HG03469 (cell line): ENCODE measurements around the gene COL4A2.

Experiments
- ATAC-seq: cut with Tn5 transposase; IDR thresholded peaks from one replicate; pipeline ENCODE4 v1.9.1; 2021; ENCODE audit warnings: mild to moderate bottlenecking, moderate library complexity, moderate number of reproducible peaks; ENCODE audit not compliant: unreplicated experiment

Gene COL4A2

GRCh38 chr13:110289661-110290060 is 17.4 kb upstream of the COL4A2 start:
- ATAC-seq = no peak

- no peak for ATAC-seq
These were observed 16.9 kb upstream of the COL4A2 start for GRCh38 chr13:110290153-110290552.

GRCh38 chr13:110290826-110291225 is 16.3 kb upstream of the COL4A2 start:
- no peak for ATAC-seq

GRCh38 chr13:110291286-110291685 is 15.8 kb upstream of the COL4A2 start:
- ATAC-seq = no peak

- no peak for ATAC-seq
These were observed 14.0 kb upstream of the COL4A2 start for GRCh38 chr13:110293037-110293436.

GRCh38 chr13:110293649-110294048 is 13.4 kb upstream of the COL4A2 start:
- ATAC-seq = no peak

GRCh38 chr13:110294146-110294545 is 12.9 kb upstream of the COL4A2 start:
- ATAC-seq = no peak

GRCh38 chr13:110294622-110295021 is 12.5 kb upstream of the COL4A2 start:
- ATAC-seq = no peak

GRCh38 chr13:110297011-110297410 is 10.1 kb upstream of the COL4A2 start:
- ATAC-seq = no peak

- ATAC-seq = no peak
These were observed 9.1 kb upstream of the COL4A2 start for GRCh38 chr13:110297766-110298504.

GRCh38 chr13:110298505-110299282 is 8.4 kb upstream of the COL4A2 start:
- no peak for ATAC-seq

- no peak for ATAC-seq
These were observed 7.7 kb upstream of the COL4A2 start for GRCh38 chr13:110299283-110299840.

- no peak for ATAC-seq
These were observed 6.8 kb upstream of the COL4A2 start for GRCh38 chr13:110300090-110300815.

- ATAC-seq = no peak
These were observed 6.0 kb upstream of the COL4A2 start for GRCh38 chr13:110301083-110301482.

- ATAC-seq = no peak
These were observed 5.2 kb upstream of the COL4A2 start for GRCh38 chr13:110301606-110302553.

- no peak for ATAC-seq
These were observed 4.1 kb upstream of the COL4A2 start for GRCh38 chr13:110302997-110303396.

GRCh38 chr13:110303644-110304043 is 3.4 kb upstream of the COL4A2 start:
- ATAC-seq = no peak

GRCh38 chr13:110304256-110304655 is 2.8 kb upstream of the COL4A2 start:
- no peak for ATAC-seq

GRCh38 chr13:110305001-110305400 is 2.1 kb upstream of the COL4A2 start:
- ATAC-seq = no peak

- no peak for ATAC-seq
These were observed 1.5 kb upstream of the COL4A2 start for GRCh38 chr13:110305544-110305943.
